HEK293 (cell line): Measurements from ENCODE around the gene C2orf69.

ENCODE experiments used
- ZNF174 ChIP-seq: fragments of 450-650 bp; formaldehyde crosslinking; IDR thresholded peaks from 2 replicates; pipeline ENCODE4 v1.5.0; 2017; ENCODE audit warnings: missing biosample characterization, mild to moderate bottlenecking, missing genetic modification characterization
- ZNF510 ChIP-seq: fragments of 450-650 bp; formaldehyde crosslinking; IDR thresholded peaks from 2 replicates; pipeline ENCODE4 v1.5.1; 2018; ENCODE audit warnings: mild to moderate bottlenecking, missing genetic modification characterization, missing biosample characterization; ENCODE audit not compliant: insufficient replicate concordance
- TF ChIP-seq, protein P1 (sequence below): fragments of 450-650 bp; formaldehyde crosslinking; IDR thresholded peaks from 2 replicates; pipeline ENCODE4 v1.5.1; 2016; ENCODE audit warnings: missing biosample characterization, missing genetic modification characterization

DNA sequence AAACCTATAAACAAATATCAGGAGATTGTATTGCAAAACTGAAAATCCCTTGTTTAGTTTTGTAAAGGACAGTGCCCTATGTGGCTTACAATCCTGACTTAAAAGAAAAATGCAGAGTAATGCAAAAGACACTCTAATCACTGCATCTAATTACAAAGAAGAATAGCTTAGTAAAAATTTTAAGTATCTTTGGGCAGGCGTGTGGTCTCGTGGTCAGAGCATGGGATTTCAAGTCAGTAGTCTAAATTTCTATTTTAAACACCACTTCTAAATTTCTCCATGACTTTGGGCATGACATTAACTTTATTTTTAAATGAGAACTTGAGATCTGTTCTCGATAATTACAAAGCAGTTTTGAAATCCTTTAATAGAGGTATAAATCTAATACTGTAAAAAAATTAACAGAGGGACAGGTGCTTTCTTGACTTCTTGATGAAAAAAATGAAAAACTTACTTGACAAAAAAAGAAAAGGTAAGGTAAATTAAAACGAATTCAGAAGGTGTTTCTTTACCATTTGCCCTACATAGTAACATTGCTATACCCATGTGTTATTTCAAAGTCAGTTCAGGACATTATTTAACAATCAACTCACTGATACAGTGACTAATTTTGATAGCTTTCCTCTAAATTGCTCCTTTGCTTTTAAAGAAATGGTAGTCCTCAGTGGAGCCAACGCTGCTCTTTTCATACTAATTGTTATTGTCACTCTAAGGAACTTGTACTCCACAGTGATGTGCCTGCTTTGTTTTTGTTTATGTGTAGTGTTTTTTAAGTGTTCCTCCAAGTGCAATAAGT, 42.5 kb upstream of the C2orf69 start:
- TF ChIP-seq ZNF510 (tag by site-specific recombination), result no peak
- TF ChIP-seq ZNF174 (tag by site-specific recombination), result no peak
- TF ChIP-seq, protein P1, sequence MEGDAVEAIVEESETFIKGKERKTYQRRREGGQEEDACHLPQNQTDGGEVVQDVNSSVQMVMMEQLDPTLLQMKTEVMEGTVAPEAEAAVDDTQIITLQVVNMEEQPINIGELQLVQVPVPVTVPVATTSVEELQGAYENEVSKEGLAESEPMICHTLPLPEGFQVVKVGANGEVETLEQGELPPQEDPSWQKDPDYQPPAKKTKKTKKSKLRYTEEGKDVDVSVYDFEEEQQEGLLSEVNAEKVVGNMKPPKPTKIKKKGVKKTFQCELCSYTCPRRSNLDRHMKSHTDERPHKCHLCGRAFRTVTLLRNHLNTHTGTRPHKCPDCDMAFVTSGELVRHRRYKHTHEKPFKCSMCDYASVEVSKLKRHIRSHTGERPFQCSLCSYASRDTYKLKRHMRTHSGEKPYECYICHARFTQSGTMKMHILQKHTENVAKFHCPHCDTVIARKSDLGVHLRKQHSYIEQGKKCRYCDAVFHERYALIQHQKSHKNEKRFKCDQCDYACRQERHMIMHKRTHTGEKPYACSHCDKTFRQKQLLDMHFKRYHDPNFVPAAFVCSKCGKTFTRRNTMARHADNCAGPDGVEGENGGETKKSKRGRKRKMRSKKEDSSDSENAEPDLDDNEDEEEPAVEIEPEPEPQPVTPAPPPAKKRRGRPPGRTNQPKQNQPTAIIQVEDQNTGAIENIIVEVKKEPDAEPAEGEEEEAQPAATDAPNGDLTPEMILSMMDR (tag by site-specific recombination), result no peak
